Mucosa of stomach (tissue), 1 donor: ENCODE measurements around the gene CYTH3.
"Not testable (repeated sequence)": the region's sequence is repeated elsewhere in the genome, so short reads cannot be mapped to it uniquely, and the experiment has no call there.

Experiments used
- H3K27me3 ChIP-seq: one replicate; pipeline ENCODE4 v1.7.0; 2013; ENCODE audit warnings: mild to moderate bottlenecking, low read length; ENCODE audit not compliant: control insufficient read depth, insufficient read depth
- H3K36me3 ChIP-seq: one replicate; pipeline ENCODE4 v1.7.0; 2013; ENCODE audit warnings: low read length; ENCODE audit not compliant: control insufficient read depth, insufficient read depth
- H3K4me1 ChIP-seq: one replicate; pipeline ENCODE4 v1.7.0; 2013; ENCODE audit warnings: mild to moderate bottlenecking, low read length; ENCODE audit not compliant: control insufficient read depth, insufficient read depth
- H3K4me3 ChIP-seq: one replicate; pipeline ENCODE4 v1.7.0; 2013; ENCODE audit warnings: low read length
- H3K9ac ChIP-seq: one replicate; pipeline ENCODE4 v1.7.0; 2013; ENCODE audit warnings: mild to moderate bottlenecking, low read length, moderate library complexity
- H3K9me3 ChIP-seq: one replicate; pipeline ENCODE4 v1.7.0; 2013; ENCODE audit warnings: mild to moderate bottlenecking, low read length, moderate library complexity; ENCODE audit not compliant: control insufficient read depth
- donor health status: Pancreatic carcinoma.

CYTH3 gene

GRCh38 chr7:6293202-6293601 is 20.8 kb upstream of the CYTH3 start:
- Histone ChIP-seq H3K9me3 (no peaks in the 10 kb centered on the region), H3K27me3 (no peaks in the 10 kb centered on the region), H3K4me1 (no peaks in the 10 kb centered on the region), H3K4me3 (no peak overlapping the region), H3K9ac (no peak overlapping the region), H3K36me3 (no peaks in the 10 kb centered on the region)

- not testable (repeated sequence) for H3K27me3 ChIP-seq, H3K9me3 ChIP-seq, H3K9ac ChIP-seq, H3K36me3 ChIP-seq, H3K4me3 ChIP-seq, H3K4me1 ChIP-seq
These were observed 19.5 kb upstream of the CYTH3 start for GRCh38 chr7:6291941-6292340.

DNA sequence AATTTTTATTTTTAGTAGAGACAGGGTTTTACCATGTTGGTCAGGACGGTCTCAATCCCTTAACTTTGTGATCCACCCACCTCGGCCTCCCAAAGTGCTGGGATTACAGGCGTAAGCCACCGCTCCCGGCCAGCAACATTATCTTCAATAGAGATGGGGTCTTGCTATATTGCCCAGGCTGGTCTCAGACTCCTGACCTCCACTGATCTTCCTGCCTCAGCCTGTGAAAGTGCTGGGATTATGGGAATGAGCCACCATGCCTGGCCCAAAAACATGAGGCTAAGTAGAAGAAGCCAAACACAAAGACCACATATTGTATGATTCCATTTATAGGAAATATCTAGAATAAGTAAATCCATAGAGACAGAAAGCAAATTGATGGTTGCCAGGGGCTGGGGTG is 19.1 kb upstream of the CYTH3 start:
- H3K9ac ChIP-seq = no peak overlapping the region

DNA sequence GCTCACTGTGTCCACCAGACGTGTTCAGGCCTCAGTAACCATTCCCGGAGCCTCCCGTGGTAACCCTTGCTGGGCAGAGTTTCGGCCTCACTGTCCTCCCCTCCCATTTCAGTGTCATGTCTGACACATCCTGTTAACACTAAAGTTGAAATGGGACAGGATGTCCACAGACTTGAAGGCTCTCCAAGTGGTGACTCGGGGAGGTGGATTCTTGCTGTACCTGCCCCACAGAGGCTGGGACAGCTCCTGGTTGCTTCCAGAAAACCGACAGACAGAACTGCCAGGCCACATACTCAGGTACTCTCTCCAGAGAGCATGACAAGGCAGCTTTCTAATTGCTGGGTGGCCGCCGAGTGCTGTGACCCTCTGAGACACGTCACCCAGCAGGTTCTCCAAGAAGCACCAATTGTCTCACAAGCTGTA is 17.9 kb upstream of the CYTH3 start:
- Histone ChIP-seq H3K4me3 (no peak overlapping the region), H3K9ac (no peak overlapping the region), H3K36me3 (no peaks in the 10 kb centered on the region), H3K27me3 (no peaks in the 10 kb centered on the region), H3K9me3 (no peaks in the 10 kb centered on the region), H3K4me1 (no peaks in the 10 kb centered on the region)

More for the DNA sequence above, 19.1 kb upstream of the CYTH3 start:
- H3K36me3 ChIP-seq = no peaks in the 10 kb centered on the region
- H3K4me1 ChIP-seq = no peaks in the 10 kb centered on the region
- H3K4me3 ChIP-seq = no peak overlapping the region
- no peaks in the 10 kb centered on the region for H3K9me3 ChIP-seq
- no peaks in the 10 kb centered on the region for H3K27me3 ChIP-seq

GRCh38 chr7:6288270-6288860 is 15.9 kb upstream of the CYTH3 start:
- Histone ChIP-seq H3K9me3 (no peaks in the 10 kb centered on the region), H3K27me3 (no peaks in the 10 kb centered on the region), H3K4me1 (no peaks in the 10 kb centered on the region), H3K4me3 (no peak overlapping the region), H3K9ac (no peak overlapping the region), H3K36me3 (no peaks in the 10 kb centered on the region)

DNA sequence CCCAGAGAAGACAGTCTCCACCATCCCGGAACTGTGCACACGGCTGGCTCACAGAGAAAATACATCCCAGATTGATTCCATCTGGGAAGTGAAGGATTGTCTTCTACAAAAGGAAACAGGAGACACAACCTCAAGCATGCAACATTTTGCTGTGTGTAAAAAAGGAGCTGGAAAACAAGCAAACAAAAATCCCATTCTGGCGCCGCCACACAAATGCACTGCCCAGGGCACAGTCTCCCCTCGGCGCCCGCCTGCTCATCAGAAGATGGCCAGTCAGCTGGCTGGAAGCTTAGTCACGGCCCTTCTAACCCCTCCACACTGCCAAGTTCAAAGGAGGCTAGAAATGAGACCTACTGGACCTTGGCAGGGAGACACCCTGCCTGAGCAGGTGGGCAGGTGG is 14.1 kb upstream of the CYTH3 start:
- H3K4me1 ChIP-seq = no peaks in the 10 kb centered on the region
- no peaks in the 10 kb centered on the region for H3K36me3 ChIP-seq
- H3K27me3 ChIP-seq = no peaks in the 10 kb centered on the region
- no peak overlapping the region for H3K4me3 ChIP-seq
- H3K9ac ChIP-seq = no peak overlapping the region
- no peaks in the 10 kb centered on the region for H3K9me3 ChIP-seq

GRCh38 chr7:6284461-6285360 is 12.3 kb upstream of the CYTH3 start:
- Histone ChIP-seq H3K9ac (no peak overlapping the region), H3K4me3 (no peak overlapping the region), H3K36me3 (no peaks in the 10 kb centered on the region), H3K27me3 (no peaks in the 10 kb centered on the region), H3K4me1 (no peaks in the 10 kb centered on the region), H3K9me3 (no peaks in the 10 kb centered on the region)

- Histone ChIP-seq H3K4me1 (no peaks in the 10 kb centered on the region), H3K4me3 (no peak overlapping the region), H3K27me3 (no peaks in the 10 kb centered on the region), H3K9ac (no peak overlapping the region), H3K9me3 (no peaks in the 10 kb centered on the region), H3K36me3 (no peaks in the 10 kb centered on the region)
These were observed 11.6 kb upstream of the CYTH3 start for GRCh38 chr7:6284055-6284400.

GRCh38 chr7:6283391-6284054 is 11.1 kb upstream of the CYTH3 start:
- H3K4me1 ChIP-seq, H3K4me3 ChIP-seq, H3K36me3 ChIP-seq, H3K9me3 ChIP-seq, H3K9ac ChIP-seq, H3K27me3 ChIP-seq: not testable (repeated sequence)

DNA sequence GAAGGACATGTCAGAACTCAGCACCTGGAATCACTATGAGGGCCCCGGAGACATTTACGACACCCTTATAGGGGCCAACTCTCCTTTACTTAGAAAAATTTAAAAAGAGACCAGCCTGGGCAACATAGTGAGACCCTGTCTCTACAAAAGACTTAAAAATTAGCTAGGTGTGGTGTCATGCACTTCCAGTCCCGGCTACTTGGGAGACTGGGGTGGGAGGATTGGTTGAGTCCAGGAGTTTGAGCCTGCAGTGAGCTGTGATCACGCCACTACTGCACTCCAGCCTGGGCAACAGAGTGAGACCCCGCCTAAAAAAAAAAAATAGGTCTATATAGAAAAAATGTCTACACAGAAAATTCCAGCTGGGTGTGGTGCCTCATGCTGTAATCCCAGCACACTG is 7.5 kb upstream of the CYTH3 start:
- Histone ChIP-seq H3K4me1 (no peaks in the 10 kb centered on the region), H3K4me3 (no peak overlapping the region)

DNA sequence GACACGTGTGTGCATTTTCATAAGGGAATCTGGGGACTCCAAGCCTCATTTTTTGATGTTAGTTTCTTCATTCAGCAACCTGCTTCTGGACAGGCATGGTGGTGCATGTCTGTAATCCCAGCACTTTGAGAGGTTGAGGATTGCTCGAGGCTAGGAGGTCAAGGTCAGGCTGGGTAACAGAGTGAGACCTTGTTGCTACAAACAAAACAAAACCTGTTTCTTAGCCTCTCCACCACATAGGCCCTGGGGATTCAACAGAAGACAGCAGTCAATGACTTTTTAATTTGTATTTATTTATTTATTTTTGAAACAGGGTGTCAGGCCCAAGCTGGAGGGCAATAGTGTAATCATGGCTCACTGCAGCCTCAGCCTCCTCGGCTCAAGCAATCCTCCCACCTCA is 6.9 kb upstream of the CYTH3 start:
- no peaks in the 10 kb centered on the region for H3K27me3 ChIP-seq
- no peak overlapping the region for H3K9ac ChIP-seq
- H3K36me3 ChIP-seq = no peaks in the 10 kb centered on the region
- H3K4me3 ChIP-seq = no peak overlapping the region
- H3K9me3 ChIP-seq = no peaks in the 10 kb centered on the region
- no peaks in the 10 kb centered on the region for H3K4me1 ChIP-seq

More for the DNA sequence above, 7.5 kb upstream of the CYTH3 start:
- Histone ChIP-seq H3K9me3 (no peaks in the 10 kb centered on the region), H3K36me3 (no peaks in the 10 kb centered on the region), H3K9ac (no peak overlapping the region), H3K27me3 (no peaks in the 10 kb centered on the region)

- no peak overlapping the region for H3K9ac ChIP-seq
- no peaks in the 10 kb centered on the region for H3K9me3 ChIP-seq
- no peaks in the 10 kb centered on the region for H3K4me1 ChIP-seq
- no peaks in the 10 kb centered on the region for H3K36me3 ChIP-seq
- H3K27me3 ChIP-seq = no peaks in the 10 kb centered on the region
- H3K4me3 ChIP-seq = no peak overlapping the region
These were observed 6.4 kb upstream of the CYTH3 start for GRCh38 chr7:6278749-6279310.
